MCF 10A (cell line): ENCODE data around the gene LPCAT3. TPM values are rescaled to one million over a fixed set of nuclear protein-coding genes. Genes with fewer than 3 reads are reported as not detected.

Experiments
- BruUV-seq: library from RNA; stranded (reverse); fragments of 400-500 nt; replicated peaks from 2 replicates; lab custom pipeline; 2021; lab: Mats Ljungman, UMichigan
- CTCF ChIA-PET: fragments of 300-600 bp; sonication (Branson Sonifier 250); formaldehyde crosslinking; extraction: SDS; loops from one replicate; lab custom pipeline; 2021; ENCODE audit warnings: antibody characterized with exemption, inconsistent platforms; lab: Yijun Ruan, JAX
- POLR2A ChIA-PET: fragments of 300-600, 350-650 bp; sonication (Branson Sonifier 250); formaldehyde crosslinking; extraction: SDS; loops from one replicate; lab custom pipeline; 2020; ENCODE audit warnings: antibody characterized with exemption, inconsistent platforms; lab: Yijun Ruan, JAX
- DNase-seq: peaks from one replicate; pipeline ENCODE4 v3.0.0-alpha.2; 2018; ENCODE audit not compliant: unreplicated experiment
- H3K27ac Mint-ChIP-seq: one replicate; pipeline ENCODE4 v1.8.0; 2022; ENCODE audit warnings: mild to moderate bottlenecking, low read depth, mixed read lengths; ENCODE audit not compliant: unreplicated experiment
- H3K27me3 Mint-ChIP-seq: one replicate; pipeline ENCODE4 v1.8.0; 2022; ENCODE audit warnings: mixed read lengths; ENCODE audit not compliant: insufficient read depth, unreplicated experiment
- H3K36me3 Mint-ChIP-seq: one replicate; pipeline ENCODE4 v1.8.0; 2022; ENCODE audit warnings: mild to moderate bottlenecking, moderate library complexity, mixed read lengths; ENCODE audit not compliant: insufficient read depth, unreplicated experiment
- H3K4me1 Mint-ChIP-seq: one replicate; pipeline ENCODE4 v1.8.0; 2022; ENCODE audit warnings: mixed read lengths; ENCODE audit not compliant: insufficient read depth, unreplicated experiment
- H3K4me3 Mint-ChIP-seq: one replicate; pipeline ENCODE4 v1.8.0; 2022; ENCODE audit warnings: mild to moderate bottlenecking, moderate library complexity, mixed read lengths; ENCODE audit not compliant: unreplicated experiment
- H3K9me3 Mint-ChIP-seq: one replicate; pipeline ENCODE4 v1.8.0; 2022; ENCODE audit warnings: mixed read lengths; ENCODE audit not compliant: unreplicated experiment
- CTCF ChIP-seq: fragments of 200-600 bp; IDR thresholded peaks from one replicate; pipeline ENCODE4 v1.8.0; 2022; ENCODE audit warnings: antibody characterized with exemption, mild to moderate bottlenecking; ENCODE audit not compliant: unreplicated experiment
- intact Hi-C: fragments of 100-400 bp; cut with micrococcal nuclease; formaldehyde crosslinking; loops from 2 replicates; pipeline ENCODE4 v1.14.1; 2022
- total RNA-seq: library from RNA; stranded (reverse); gene quantifications from 2 replicates; pipeline ENCODE4 v1.2.3, GENCODE V29; 2022

The LPCAT3 gene
- total RNA-seq, 1 experiment from 2014 or later: 14.4 TPM

GRCh38 chr12:6947615-6948014 lies 70.7 kb downstream of the LPCAT3 start:
- no peak for DNase-seq
- ChIA-PET CTCF (interaction anchor here (0.6 to 5.5 kb wide), 12 partner anchors 9 to 524 kb away, joined by 3 to 160 read pairs (median 4); partner anchors contain the start of gene C1RL), POLR2A (interaction anchor here (0.8 to 6.8 kb wide), 5 partner anchors 16 to 75 kb away, joined by 3 to 495 read pairs (median 52); partner anchors contain the start of genes EMG1, LPCAT3, PHB2 and SPSB2)
- peaks cover 32% of the 10 kb centered on the region for H3K4me1 Mint-ChIP-seq
- intact Hi-C loops: no loop called here
- H3K36me3 Mint-ChIP-seq: peaks cover 36% of the 10 kb centered on the region
- no peaks in the 10 kb centered on the region for H3K9me3 Mint-ChIP-seq
- peak overlapping the region; percentile 33 for H3K27ac Mint-ChIP-seq
- TF ChIP-seq CTCF: no peak
- H3K27me3 Mint-ChIP-seq: no peaks in the 10 kb centered on the region
- no TSS peak for BruUV-seq
- H3K4me3 Mint-ChIP-seq: no peak overlapping the region

- no peak for TF ChIP-seq CTCF
- Mint-ChIP-seq H3K27ac (no peak overlapping the region), H3K9me3 (no peaks in the 10 kb centered on the region), H3K36me3 (peaks cover 43% of the 10 kb centered on the region), H3K27me3 (no peaks in the 10 kb centered on the region), H3K4me1 (peaks cover 32% of the 10 kb centered on the region), H3K4me3 (peak overlapping the region; percentile 85)
- DNase-seq: no peak
- intact Hi-C loops: no loop called here
- no TSS peak for BruUV-seq
- ChIA-PET POLR2A (interaction anchor here (0.6 to 6.8 kb wide), 15 partner anchors 11 to 513 kb away, joined by 3 to 495 read pairs (median 40); partner anchors contain the start of genes ATN1, C1RL, EMG1 and LPCAT3), CTCF (interaction anchor here (0.6 to 5.5 kb wide), 18 partner anchors 9 to 743 kb away, joined by 3 to 160 read pairs (median 4); partner anchors contain the start of genes C1RL, LPCAT3 and MLF2)
Observed at GRCh38 chr12:6946920-6947374, 71.3 kb downstream of the LPCAT3 start.

- Mint-ChIP-seq H3K9me3 (no peaks in the 10 kb centered on the region), H3K4me1 (peaks cover 32% of the 10 kb centered on the region), H3K27ac (peak overlapping the region; percentile 98), H3K36me3 (peaks cover 49% of the 10 kb centered on the region), H3K27me3 (no peaks in the 10 kb centered on the region), H3K4me3 (peak overlapping the region; percentile 85)
- POLR2A ChIA-PET: interaction anchor here (0.5 to 6.8 kb wide), 25 partner anchors 8 to 584 kb away, joined by 3 to 495 read pairs (median 4); partner anchors contain the start of genes ATN1, C1RL, EMG1 and LPCAT3
- intact Hi-C loops: no loop called here
- BruUV-seq: no TSS peak
- DNase-seq: peak; percentile 95
- CTCF ChIA-PET: interaction anchor here (0.6 to 5.5 kb wide), 21 partner anchors 11 to 744 kb away, joined by 3 to 160 read pairs (median 5); partner anchors contain the start of genes C1RL, C1S, LPCAT3 and MLF2
- no peak for TF ChIP-seq CTCF
Observed at GRCh38 chr12:6946033-6946919, 72.0 kb downstream of the LPCAT3 start.
